NCI-H146 treated with DMSO at 0.1 percent for 48 hours (cell line): Measurements from ENCODE around the gene FOXP1.

Source experiments
- DNase-seq: peaks from one replicate; lab custom pipeline; 2025; ENCODE audit not compliant: unreplicated experiment; lab: John Stamatoyannopoulos, UW

FOXP1 gene

GRCh38 chr3:71247221-71247957 is 336.1 kb downstream of the FOXP1 start:
- DNase-seq = peak; percentile 54

- no peak for DNase-seq
These were observed 337.3 kb downstream of the FOXP1 start for GRCh38 chr3:71245971-71246880.

GRCh38 chr3:71244826-71245488 is 338.6 kb downstream of the FOXP1 start:
- no peak for DNase-seq

- no peak for DNase-seq
These were observed 339.2 kb downstream of the FOXP1 start for GRCh38 chr3:71244153-71244825.

- DNase-seq = no peak
These were observed 340.3 kb downstream of the FOXP1 start for GRCh38 chr3:71243229-71243628.

GRCh38 chr3:71241981-71242560 is 341.5 kb downstream of the FOXP1 start:
- DNase-seq = no peak

GRCh38 chr3:71241246-71241901 is 342.2 kb downstream of the FOXP1 start:
- no peak for DNase-seq

- no peak for DNase-seq
These were observed 343.5 kb downstream of the FOXP1 start for GRCh38 chr3:71240034-71240433.

GRCh38 chr3:71238355-71238757 is 345.2 kb downstream of the FOXP1 start:
- DNase-seq = no peak

GRCh38 chr3:71237672-71238071 is 345.9 kb downstream of the FOXP1 start:
- no peak for DNase-seq

- DNase-seq = no peak
These were observed 347.7 kb downstream of the FOXP1 start for GRCh38 chr3:71235846-71236245.

GRCh38 chr3:71232895-71233294 is 350.6 kb downstream of the FOXP1 start:
- DNase-seq = no peak

- no peak for DNase-seq
These were observed 351.3 kb downstream of the FOXP1 start for GRCh38 chr3:71232175-71232679.

- no peak for DNase-seq
These were observed 351.8 kb downstream of the FOXP1 start for GRCh38 chr3:71231680-71232079.

GRCh38 chr3:71229905-71230657 is 353.4 kb downstream of the FOXP1 start:
- no peak for DNase-seq

- peak; percentile 68 for DNase-seq
These were observed 355.2 kb downstream of the FOXP1 start for GRCh38 chr3:71228156-71228866.

- DNase-seq = no peak
These were observed 356.3 kb downstream of the FOXP1 start for GRCh38 chr3:71227270-71227661.

GRCh38 chr3:71226565-71227269 is 356.8 kb downstream of the FOXP1 start:
- no peak for DNase-seq
